GM12892 (cell line): ENCODE measurements around the gene NPHP4.
A peak's percentile ranks its signal among the peaks of the same experiment; 100 is the strongest.

Experiments used
- DNase-seq: peaks from one replicate; pipeline ENCODE4 v3.0.0; 2011; ENCODE audit not compliant: insufficient read length
- FAIRE-seq: peaks from 2 replicates; lab custom pipeline; 2011; peaks lifted over from hg19 to GRCh38; lab: Jason Lieb, UNC
- POLR2A ChIP-seq: IDR thresholded peaks from 2 replicates; pipeline ENCODE4 v1.6.1; 2011; ENCODE audit warnings: low read depth, low read length, control low read depth
- POLR2AphosphoS5 ChIP-seq: IDR thresholded peaks from 2 replicates; pipeline ENCODE4 v1.6.1; 2011; ENCODE audit warnings: low read depth, low read length, control low read depth
- TAF1 ChIP-seq: IDR thresholded peaks from 2 replicates; pipeline ENCODE4 v1.6.1; 2011; ENCODE audit warnings: low read depth, mild to moderate bottlenecking, control low read depth, low read length, borderline replicate concordance

NPHP4 gene

GRCh38 chr1:6030547-6031261 is 38.5 kb upstream of the NPHP4 start:
- FAIRE-seq: peak; percentile 86

GRCh38 chr1:6030132-6030531 is 37.9 kb upstream of the NPHP4 start:
- DNase-seq (no peak), FAIRE-seq (no peak)
- TF ChIP-seq POLR2A (no peak), TAF1 (no peak), POLR2AphosphoS5 (no peak)

More at GRCh38 chr1:6030547-6031261, 38.5 kb upstream of the NPHP4 start:
- TF ChIP-seq POLR2A (0 out of 2 replicates have a peak, but pooled peaks have one; percentile 19), TAF1 (no peak), POLR2AphosphoS5 (0 out of 2 replicates have a peak, but pooled peaks have one; percentile 33)
- no peak for DNase-seq

- DNase-seq: no peak
- TF ChIP-seq POLR2A (no peak), TAF1 (no peak), POLR2AphosphoS5 (no peak)
- no peak for FAIRE-seq
These were observed 37.1 kb upstream of the NPHP4 start for GRCh38 chr1:6029351-6029750.

- no peak for TF ChIP-seq TAF1
- no peak for TF ChIP-seq POLR2A
- TF ChIP-seq POLR2AphosphoS5: no peak
- peak; percentile 87 for FAIRE-seq
- DNase-seq: no peak
These were observed 36.0 kb upstream of the NPHP4 start for GRCh38 chr1:6028042-6028850.

GRCh38 chr1:6027591-6027990 is 35.4 kb upstream of the NPHP4 start:
- no peak for TF ChIP-seq POLR2A
- no peak for FAIRE-seq
- DNase-seq: no peak

- FAIRE-seq (peak; percentile 97), DNase-seq (peak; percentile 88)
- TF ChIP-seq TAF1 (peak; percentile 77; the same call in 1 of the 2 replicates), POLR2A (peak; percentile 83), POLR2AphosphoS5 (peak; percentile 76)
These were observed 34.0 kb upstream of the NPHP4 start for GRCh38 chr1:6026095-6026809.

- DNase-seq (no peak), FAIRE-seq (no peak)
- TF ChIP-seq POLR2AphosphoS5: no peak
- no peak for TF ChIP-seq TAF1
- TF ChIP-seq POLR2A: no peak
These were observed 33.3 kb upstream of the NPHP4 start for GRCh38 chr1:6025269-6026094.

GRCh38 chr1:6024376-6024775 is 32.2 kb upstream of the NPHP4 start:
- DNase-seq (no peak), FAIRE-seq (peak; percentile 67)
- no peak for TF ChIP-seq POLR2AphosphoS5
- TF ChIP-seq TAF1: no peak
- no peak for TF ChIP-seq POLR2A

- no peak for FAIRE-seq
- no peak for DNase-seq
- TF ChIP-seq TAF1 (no peak), POLR2AphosphoS5 (no peak), POLR2A (no peak)
These were observed 31.1 kb upstream of the NPHP4 start for GRCh38 chr1:6023346-6023745.

GRCh38 chr1:6022193-6022592 is 30.0 kb upstream of the NPHP4 start:
- DNase-seq (no peak), FAIRE-seq (no peak)
- TF ChIP-seq POLR2AphosphoS5: no peak
